NK-92 treated with Interleukin-12 subunit alpha and Interleukin-12 subunit beta, amount 100 ng/mL, for 24 hours (cell line): Measurements from ENCODE around the gene VPS51.
"Not testable (repeated sequence)": the region's sequence is repeated elsewhere in the genome, so short reads cannot be mapped to it uniquely, and the experiment has no call there.

Experiments
- DNase-seq: peaks from one replicate; lab custom pipeline; 2025; lab: John Stamatoyannopoulos, UW

Gene VPS51

DNA sequence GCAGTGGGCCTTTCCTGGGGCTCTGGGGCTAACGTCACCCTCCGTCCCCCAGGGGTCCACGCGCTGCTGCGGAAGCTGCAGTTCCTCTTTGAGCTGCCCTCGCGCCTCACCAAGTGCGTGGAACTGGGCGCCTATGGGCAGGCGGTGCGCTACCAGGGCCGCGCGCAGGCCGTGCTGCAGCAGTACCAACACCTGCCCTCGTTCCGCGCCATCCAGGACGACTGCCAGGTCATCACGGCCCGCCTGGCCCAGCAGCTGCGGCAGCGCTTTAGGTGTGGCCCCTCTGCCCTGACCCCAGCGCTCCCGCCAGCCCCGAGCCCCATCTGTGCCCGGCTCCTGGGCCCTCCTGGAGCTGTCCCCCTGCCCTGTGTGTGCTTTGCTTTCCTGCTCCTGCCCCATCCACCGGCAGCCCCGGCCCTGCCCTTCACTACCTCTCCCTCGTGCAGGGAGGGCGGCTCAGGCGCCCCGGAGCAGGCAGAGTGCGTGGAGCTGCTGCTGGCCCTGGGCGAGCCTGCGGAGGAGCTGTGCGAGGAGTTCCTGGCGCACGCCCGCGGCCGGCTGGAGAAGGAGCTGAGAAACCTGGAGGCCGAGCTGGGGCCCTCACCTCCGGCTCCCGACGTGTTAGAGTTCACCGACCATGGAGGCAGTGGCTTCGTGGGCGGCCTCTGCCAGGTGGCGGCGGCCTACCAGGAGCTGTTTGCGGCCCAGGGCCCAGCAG lies 11.9 kb downstream of the VPS51 start:
- DNase-seq: no peak

DNA sequence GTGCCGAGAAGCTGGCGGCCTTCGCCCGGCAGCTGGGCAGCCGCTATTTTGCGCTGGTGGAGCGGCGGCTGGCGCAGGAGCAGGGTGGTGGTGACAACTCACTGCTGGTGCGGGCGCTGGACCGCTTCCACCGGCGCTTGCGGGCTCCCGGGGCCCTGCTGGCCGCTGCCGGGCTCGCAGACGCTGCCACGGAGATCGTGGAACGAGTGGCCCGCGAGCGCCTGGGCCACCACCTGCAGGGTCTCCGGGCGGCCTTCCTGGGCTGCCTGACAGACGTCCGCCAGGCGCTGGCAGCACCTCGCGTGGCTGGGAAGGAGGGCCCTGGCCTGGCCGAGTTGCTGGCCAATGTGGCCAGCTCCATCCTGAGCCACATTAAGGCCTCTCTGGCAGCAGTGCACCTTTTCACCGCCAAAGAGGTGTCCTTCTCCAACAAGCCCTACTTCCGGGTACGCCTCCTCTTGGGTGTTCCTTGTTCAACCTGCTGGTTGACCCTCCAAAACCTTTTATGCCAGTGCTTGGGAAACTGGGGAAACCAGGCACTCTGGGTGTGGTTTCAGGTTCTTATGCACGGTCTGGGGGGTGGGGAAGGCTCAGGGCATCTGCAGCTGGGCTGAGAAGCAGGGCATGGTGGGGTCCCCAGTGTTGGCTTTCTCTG lies 12.6 kb downstream of the VPS51 start:
- no peak for DNase-seq

DNA sequence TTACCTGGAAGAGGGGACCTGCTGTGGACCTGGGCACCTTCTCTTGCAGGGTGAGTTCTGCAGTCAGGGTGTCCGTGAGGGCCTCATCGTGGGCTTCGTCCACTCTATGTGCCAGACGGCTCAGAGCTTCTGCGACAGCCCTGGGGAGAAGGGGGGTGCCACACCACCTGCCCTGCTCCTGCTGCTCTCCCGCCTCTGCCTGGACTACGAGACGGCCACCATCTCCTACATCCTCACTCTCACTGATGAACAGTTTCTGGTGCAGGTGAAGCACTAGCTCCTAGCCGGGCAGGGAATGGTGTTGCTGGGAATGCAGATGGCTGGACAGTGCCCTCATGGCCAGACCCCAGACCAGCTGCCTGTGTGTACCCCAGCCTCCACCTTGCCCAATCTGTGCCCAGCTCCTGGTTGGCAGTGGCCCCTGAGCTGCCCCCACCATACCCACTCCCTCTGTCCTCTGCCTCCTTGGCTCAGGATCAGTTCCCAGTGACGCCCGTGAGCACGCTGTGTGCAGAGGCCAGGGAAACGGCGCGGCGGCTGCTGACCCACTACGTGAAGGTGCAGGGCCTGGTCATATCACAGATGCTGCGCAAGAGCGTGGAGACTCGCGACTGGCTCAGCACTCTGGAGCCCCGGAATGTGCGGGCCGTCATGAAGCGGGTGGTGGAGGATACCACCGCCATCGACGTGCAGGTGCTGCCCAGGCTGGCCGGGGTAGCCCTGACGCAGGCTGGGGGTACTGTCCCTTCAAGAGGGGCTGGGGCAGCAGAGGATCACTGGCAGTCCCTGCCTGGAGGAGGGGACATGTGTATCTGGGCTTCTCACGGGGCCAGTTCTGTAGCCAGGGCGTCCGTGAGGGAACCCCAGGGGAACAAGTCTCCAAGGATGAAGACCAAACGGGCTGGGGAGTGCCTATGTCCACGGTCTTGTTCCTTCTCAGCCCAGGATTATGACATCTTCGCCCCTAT lies 13.5 kb downstream of the VPS51 start:
- no peak for DNase-seq

DNA sequence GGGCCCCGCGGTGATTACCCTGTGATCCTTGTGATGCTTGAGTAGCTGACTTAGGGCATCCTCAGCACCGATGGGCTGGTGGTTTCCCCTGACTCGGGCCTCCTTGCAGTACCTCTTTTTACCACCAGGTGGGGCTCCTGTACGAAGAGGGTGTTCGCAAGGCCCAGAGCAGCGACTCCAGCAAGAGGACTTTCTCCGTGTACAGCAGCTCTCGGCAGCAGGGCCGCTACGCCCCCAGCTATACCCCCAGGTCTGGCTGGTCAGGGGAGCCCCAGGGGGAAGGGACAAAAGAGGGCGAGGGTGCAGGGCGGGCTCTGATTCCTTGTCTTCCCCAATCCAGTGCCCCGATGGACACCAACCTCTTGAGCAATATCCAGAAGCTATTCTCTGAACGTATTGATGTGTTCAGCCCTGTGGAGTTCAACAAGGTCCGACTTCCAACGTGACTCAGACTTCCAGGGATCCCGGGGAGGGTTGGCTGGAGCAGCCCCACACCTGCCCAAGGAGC lies 14.4 kb downstream of the VPS51 start:
- DNase-seq: peak; percentile 72

DNA sequence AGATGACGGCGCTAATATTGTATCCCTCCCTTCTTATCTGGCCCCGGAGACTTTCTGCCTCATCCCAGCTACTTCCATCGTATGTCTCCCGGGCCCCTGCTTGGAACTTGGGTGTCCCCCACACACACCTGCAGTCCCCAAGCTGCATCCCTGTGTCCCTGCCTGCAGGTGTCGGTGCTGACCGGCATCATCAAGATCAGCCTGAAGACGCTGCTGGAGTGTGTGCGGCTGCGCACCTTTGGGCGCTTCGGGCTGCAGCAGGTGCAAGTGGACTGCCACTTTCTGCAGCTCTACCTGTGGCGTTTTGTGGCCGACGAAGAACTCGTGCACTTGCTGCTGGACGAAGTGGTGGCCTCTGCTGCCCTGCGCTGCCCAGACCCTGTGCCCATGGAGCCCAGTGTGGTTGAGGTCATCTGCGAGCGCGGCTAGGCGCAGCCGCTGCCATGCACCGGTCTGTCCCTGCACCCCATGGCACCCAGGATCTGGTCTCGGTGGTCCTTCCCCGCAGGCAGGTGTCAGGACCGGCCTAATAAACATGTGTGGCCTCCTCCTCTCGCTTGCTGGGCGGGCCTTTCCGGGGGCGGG lies 15.2 kb downstream of the VPS51 start:
- no peak for DNase-seq

DNA sequence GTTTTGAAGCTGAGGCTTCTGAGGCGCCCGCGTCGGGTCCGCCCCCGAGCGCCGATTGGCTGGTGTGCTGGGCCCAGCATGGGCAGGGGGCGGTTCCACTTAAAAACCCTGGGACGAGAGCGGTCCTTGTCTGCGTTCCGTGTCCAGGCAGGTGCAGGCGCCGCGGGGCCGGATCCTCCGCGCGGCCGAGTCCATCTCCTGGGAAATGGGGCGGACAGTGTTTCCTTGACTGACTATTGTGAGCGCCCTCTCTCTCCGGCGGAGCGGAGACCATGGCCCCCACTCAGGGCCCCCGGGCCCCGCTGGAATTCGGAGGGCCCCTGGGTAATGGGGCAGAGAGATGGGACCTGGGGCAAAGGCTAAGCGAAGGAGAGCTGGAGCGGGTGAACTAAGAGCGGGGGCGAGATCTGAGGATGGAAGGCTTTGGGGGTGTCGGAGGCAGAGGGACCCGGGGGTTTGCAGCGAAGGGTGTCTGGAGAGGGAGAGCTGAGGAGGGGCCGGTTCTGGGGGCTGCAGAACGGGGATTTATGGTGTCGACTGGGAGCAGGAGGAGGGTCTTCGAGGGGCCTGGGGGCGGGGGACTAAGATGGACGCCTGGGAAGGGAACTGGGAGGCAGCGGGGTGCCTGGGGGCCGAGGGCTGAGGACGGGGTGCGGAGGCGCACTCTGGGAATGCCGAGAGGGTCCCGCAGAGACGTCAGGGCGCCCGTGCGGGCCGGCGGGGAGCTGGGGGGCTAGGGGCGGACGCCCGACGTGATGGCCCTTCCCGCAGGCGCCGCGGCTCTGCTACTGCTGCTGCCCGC lies 15.9 kb downstream of the VPS51 start, which contains the start of gene TM7SF2:
Gene TM7SF2, plus strand, starts transcription at position 129 of the 802 bp plus-strand sequence. Its CDS starts 144 bp downstream, at position 273.
- peak; percentile 80 for DNase-seq

DNA sequence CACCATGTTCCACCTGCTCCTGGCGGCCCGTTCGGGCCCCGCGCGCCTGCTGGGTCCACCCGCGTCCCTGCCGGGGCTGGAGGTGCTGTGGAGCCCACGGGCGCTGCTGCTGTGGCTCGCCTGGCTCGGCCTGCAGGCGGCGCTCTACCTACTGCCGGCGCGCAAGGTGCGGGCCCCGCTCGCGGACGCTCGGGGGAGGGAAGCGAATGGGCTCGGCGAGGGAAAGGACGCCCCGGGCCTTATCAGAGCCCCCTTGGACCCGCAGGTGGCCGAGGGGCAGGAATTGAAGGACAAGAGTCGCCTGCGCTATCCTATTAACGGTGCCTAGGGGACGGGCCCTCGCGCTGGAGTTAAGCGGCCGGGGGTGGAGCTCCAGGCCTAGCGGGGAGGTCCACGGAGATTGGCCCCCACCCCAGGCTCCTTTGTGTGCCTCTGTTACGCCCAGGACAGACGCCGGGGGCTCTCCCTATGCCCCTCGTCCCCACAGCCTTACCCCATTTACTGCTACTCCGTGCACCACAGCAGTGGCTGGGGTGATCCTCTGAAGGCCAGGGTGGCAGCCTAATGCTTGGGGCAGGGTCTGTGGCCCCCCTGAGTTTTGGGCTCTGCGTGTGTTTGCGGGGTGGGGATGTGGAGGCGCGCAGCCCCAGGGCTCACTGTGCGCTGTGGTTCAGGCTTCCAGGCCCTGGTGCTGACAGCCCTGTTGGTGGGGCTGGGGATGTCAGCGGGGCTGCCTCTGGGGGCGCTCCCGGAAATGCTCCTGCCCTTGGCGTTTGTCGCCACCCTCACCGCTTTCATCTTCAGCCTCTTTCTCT lies 16.7 kb downstream of the VPS51 start:
- DNase-seq: no peak

DNA sequence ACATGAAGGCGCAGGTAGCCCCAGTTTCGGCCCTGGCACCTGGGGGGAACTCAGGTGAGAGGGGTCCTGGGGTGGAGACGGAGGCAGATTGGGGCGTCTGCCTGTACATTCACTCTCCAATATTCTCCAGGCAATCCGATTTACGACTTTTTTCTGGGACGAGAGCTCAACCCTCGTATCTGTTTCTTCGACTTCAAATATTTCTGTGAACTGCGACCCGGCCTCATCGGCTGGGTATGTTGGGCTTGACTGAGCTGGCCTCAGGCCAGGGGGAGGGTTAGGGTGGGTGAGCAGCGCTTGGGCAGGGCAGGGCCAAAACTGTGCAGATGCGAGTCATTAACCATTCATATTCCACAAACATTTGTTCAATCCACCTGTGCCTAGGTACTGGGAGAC lies 17.3 kb downstream of the VPS51 start:
- no peak for DNase-seq

DNA sequence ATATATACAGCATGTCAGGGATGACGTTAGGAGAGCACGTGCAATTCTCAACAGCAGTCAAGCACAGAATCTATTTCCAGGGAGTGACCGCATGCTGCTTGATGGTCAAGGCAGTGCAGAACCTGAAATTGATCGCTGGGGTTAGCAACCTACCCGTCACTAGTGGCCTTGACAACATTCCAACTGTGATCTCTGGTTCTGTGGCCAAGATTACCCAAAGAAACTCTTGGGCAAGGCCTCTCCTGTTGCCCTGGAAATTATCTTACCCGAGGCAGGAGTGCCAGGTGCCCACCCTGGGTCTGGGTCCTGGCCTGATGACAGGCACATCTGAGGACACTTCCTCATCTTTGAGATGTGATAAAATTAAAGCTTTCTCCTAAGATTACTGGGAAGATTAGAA lies 17.8 kb downstream of the VPS51 start:
- DNase-seq: no peak

DNA sequence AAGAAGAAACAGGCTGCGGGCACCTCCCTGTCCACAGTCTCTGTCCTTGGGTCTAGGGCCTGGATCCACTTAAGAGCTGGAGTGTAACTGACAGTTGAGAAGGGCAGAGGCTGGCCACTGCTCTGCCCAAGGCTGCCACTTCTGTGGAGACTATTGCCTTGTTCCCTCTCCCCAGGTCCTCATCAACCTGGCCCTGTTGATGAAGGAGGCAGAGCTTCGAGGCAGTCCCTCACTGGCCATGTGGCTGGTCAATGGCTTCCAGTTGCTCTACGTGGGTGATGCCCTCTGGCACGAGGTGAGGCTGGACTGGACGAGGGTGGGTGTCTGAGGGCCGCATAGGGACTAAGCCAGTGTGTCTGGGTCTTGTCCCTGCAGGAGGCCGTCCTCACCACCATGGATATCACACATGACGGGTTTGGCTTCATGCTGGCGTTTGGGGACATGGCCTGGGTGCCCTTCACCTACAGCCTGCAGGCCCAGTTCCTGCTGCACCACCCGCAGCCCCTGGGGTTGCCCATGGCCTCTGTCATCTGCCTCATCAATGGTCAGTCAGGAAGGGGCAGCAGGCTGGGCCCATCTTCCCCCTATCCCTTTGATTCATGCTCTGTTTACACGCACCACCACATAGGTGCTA lies 18.6 kb downstream of the VPS51 start:
- no peak for DNase-seq

DNA sequence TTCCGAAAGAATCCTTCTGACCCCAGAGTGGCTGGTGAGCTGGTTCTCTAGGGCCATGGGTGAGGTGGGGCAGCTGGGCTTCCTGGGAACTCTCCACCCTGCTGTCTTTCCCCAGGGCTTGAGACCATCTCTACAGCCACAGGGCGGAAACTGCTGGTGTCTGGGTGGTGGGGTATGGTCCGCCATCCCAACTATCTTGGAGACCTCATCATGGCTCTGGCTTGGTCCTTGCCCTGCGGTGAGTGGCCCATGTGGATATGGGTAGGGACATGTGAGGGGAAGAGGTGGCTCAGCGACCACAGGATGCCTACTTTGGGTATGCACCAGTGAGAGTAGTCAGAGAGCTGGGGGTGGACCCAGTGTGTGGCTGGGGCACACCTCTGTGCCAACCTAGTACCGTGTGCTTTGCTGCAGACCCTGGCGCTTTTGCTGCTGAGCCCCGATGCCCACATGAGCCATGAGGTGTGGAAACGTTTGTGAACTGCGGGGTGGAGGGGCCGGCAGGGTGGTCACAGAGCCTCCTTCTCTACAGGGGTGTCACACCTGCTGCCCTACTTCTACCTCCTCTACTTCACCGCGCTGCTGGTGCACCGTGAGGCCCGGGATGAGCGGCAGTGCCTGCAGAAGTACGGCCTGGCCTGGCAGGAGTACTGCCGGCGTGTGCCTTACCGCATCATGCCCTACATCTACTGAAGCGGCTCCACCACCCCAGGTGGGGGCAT lies 19.5 kb downstream of the VPS51 start:
- DNase-seq: no peak

DNA sequence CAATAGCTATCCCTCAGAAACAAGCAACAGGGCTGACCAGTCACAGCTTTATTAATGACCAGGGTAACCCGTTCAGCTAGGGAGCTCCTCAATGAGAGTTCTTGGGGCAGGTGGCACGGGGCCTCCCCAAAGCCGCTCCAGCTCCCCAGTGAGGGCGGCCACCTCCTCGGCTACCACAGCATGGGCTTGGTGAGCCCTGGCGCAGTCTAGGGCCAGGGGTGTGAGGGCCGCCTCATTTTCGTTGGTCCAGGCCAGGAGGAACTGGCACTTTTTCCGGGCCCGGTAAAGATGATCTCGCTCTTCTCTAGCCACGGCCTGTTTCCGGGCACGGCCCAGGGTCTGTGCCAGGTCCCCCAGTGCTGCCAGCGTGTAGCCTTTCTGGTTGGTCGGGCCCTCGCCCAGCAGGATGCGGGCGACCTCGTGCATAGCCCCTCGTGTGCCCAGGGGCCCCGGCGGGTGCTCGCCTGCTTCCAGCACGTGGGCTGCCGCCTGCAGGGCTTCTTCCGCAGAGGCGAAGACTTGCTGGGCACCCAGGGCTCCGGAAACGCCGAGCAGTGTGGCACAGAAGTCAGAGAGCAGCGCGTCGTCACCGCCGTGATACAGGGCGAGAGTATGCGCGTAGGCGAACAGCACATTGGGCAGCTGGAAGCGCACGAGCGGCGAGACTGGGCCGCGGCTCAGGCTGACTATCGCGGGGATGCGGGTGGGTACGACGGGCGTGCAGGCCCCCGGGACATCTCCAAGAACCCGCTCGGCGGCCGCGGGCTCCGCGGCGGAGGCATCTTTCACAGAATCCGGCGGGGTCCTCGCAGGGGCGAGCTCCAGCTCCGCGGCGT lies 20.6 kb downstream of the VPS51 start:
- DNase-seq: no peak

DNA sequence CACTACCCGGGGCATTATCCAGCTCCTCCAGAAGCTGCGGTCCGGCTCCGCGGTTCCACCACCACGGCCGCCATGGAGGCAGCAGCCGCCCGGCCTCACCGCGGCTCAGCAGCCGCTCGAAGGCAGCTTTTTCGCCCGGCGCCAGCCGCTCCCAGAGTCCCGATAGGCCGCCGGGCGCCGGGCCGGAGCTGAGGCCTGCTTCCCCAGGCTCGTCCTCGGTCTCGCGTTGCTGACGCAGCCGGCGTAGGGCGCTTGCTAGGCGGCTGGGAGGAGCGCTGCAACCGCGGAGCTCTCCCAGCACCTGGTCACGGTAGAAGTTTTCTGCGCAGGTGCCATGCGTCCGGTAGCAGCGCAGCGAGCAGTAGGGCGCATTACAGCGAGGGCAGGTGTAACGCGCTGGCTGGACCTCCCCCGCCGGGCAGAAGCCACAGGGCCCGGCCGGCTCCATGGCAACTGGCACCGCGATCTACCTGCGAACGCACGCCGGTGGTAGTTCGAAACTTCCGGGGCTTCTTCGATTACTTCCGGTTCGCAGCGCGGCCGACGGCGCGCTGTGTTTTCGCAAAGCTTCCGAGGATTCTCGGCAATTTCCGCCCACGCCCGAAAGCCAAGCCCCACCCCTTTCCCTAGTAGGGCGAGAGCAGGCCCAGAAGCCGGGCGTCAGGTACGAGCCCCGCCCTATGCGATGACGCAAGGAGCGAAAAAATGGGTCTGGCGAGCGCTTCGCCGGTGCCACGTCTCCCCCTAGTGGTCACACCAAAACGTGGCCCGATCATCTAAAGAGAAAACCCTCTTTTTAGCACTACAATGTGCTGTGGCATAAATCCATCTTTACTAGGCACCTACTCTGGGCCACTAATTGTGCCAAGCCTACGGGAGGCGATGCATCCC lies 21.4 kb downstream of the VPS51 start, which contains the start of gene ZNHIT2:
Gene ZNHIT2, minus strand, starts transcription at position 496 of the 891 bp plus-strand sequence. Its CDS starts 48 bp downstream, at position 448.
- DNase-seq: peak; percentile 99

DNA sequence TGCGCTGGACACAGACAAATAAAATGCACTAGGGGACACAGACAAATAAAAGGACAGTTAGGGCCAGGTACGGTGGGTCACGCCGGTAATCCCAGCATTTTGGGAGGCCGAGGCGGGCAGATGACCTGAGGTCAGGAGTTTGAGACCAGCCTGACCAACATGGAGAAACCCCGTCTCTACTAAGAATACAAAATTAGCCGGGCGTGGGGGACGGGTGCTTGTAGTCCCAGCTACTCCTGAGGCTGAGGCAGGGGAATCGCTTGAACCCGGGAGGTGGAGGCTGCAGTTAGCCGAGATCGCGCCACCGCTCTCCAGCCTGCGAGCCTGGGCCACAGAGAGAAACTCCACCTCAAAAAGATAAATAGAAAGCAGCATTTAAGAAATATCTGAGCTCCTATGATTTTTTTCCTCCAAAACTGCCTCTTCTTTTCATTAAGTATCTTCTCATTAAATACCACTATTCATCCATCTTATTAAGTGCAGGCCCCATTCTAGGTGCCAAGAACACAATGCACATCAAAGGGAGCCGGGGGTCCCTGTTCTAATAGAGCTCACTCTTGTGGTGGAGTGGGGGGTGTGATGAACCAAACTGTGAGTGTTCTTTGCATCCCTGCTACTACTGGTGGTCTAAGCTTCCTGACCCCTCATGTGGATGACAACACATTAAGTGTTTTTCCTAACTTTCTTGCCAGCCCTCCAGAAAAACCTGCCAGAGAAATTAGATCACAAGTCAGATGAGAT lies 22.3 kb downstream of the VPS51 start:
- no peak for DNase-seq

DNA sequence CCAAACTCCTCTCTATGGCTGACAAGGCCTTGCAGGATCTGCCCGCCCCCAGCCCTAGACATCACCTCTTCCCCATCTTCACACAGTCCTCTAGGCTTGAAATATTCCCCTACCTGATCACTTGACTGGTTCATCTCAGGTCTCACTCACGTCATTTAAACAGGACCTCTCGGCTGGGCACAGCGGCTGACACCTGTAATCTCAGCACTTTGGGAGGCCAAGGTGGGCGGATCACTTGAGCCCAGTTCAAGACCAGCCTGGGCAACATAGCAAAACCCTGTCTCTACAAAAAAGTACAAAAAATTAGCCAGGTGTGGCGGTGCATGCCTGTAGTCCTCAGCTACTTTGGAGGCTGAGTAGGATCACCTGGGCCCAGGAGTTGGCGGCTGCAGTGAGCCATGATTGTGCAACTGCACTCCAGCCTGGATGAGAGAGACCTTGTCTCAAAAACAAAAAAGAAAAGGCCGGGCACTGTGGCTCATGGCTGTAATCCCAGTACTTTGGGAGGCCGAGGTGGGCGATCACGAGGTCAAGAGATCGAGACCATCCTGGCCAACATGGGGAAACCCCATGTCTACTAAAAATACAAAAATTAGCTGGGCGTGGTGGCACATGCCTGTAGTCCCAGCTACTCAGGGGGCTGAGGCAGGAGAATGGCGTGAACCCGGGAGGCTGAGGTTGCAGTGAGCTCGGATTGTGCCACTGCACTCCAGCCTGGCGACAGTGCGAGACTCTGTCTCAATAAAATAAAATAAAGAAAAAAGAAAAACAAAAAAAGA lies 23.1 kb downstream of the VPS51 start:
- DNase-seq: not testable (repeated sequence)

DNA sequence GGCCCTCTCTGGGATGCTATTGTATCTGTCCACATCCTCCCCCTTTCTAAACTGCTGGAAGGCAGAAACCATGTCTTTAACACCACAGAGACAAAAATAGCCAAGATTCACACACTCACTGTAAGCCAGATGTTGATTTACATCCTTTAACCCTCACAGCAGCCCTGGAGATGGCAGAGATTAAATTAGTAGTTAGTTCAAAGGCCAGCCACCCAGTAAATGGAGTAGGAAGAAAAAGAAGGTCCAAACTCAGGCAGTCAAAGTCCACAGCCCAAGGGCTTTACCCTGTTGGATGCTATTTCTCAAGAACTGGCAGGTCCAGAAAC lies 23.6 kb downstream of the VPS51 start:
- DNase-seq: no peak
